HG02885 (cell line): ENCODE results near the gene KDM7A.

Source experiments
- ATAC-seq: cut with Tn5 transposase; IDR thresholded peaks from one replicate; pipeline ENCODE4 v1.9.1; 2021; ENCODE audit warnings: mild to moderate bottlenecking; ENCODE audit not compliant: unreplicated experiment, poor library complexity

KDM7A gene

GRCh38 chr7:140036224-140036962 is 140.4 kb downstream of the KDM7A start:
- peak; percentile 47 for ATAC-seq

- no peak for ATAC-seq
Measured at GRCh38 chr7:140035400-140036223, 141.2 kb downstream of the KDM7A start.
